ENCODE data around the gene TACC2.

GRCh38 chr10:122244001-122244975 lies 255.3 kb downstream of the TACC2 start:
- TF ChIP-seq CTCF (conservative IDR thresholded peaks at IDR 0.05) (no peak), ZFX (IDR thresholded peaks at IDR 0.05) (no peak)
